Measurements from ENCODE around the gene UBXN10.

Gene UBXN10

DNA sequence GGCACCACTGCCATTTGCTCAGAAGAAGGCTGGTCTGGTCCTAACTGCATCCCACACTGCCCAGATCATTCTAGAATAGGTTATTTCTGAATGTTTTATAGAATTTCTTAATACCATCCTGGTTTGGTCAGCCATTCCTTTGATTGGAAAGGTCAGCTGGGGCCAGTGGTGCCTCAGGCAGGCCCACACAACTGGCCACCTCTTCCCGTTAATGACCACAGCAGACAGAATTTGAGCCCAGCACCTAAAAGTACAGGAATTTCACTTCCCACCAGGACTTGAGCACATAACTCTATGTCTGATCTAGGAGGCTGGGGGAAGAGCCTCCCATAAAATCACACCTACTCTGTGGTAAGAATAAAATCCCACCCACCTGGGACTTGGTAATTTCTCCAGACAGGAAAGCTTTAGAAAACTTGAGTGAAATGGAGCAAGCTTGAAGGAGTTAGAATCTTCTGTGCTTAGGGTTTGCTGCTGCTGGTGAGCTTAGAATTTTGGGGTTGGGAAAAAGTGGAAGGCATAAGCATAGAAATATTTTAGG is 7.0 kb downstream of the UBXN10 start:
- Histone ChIP-seq H3K4me2 (ENCODE audit: low read depth, low read length, poor library complexity, severe bottlenecking) (no peak overlapping the region), H3K9ac (ENCODE audit: low read depth, low read length, poor library complexity, severe bottlenecking) (no peak overlapping the region), H3K4me3 (ENCODE audit: low read length, poor library complexity, severe bottlenecking) (no peak overlapping the region), H3K79me2 (ENCODE audit: insufficient read depth, low read length) (no peaks in the 10 kb centered on the region), H4K20me1 (ENCODE audit: insufficient read depth, low read length, poor library complexity, severe bottlenecking) (no peaks in the 10 kb centered on the region), H3K27me3 (ENCODE audit: insufficient read depth, low read length, poor library complexity, severe bottlenecking) (no peaks in the 10 kb centered on the region), H3K9me3 (ENCODE audit: insufficient read depth, low read depth, low read length) (no peaks in the 10 kb centered on the region), H3F3A (ENCODE audit: low read depth) (no peaks in the 10 kb centered on the region), H3K9me2 (replicated peaks; ENCODE audit: low read depth, low read length) (no peaks in the 10 kb centered on the region), H2AFZ (ENCODE audit: low read length) (no peak overlapping the region), H3K36me3 (ENCODE audit: insufficient read depth, low read length) (no peaks in the 10 kb centered on the region), H3K4me1 (ENCODE audit: insufficient read depth, low read length, poor library complexity, severe bottlenecking) (peaks cover 10% of the 10 kb centered on the region)
- TF ChIP-seq EZH2phosphoT487 (IDR thresholded peaks at IDR 0.05; ENCODE audit: borderline replicate concordance) = no peak
- TF ChIP-seq, protein P1, sequence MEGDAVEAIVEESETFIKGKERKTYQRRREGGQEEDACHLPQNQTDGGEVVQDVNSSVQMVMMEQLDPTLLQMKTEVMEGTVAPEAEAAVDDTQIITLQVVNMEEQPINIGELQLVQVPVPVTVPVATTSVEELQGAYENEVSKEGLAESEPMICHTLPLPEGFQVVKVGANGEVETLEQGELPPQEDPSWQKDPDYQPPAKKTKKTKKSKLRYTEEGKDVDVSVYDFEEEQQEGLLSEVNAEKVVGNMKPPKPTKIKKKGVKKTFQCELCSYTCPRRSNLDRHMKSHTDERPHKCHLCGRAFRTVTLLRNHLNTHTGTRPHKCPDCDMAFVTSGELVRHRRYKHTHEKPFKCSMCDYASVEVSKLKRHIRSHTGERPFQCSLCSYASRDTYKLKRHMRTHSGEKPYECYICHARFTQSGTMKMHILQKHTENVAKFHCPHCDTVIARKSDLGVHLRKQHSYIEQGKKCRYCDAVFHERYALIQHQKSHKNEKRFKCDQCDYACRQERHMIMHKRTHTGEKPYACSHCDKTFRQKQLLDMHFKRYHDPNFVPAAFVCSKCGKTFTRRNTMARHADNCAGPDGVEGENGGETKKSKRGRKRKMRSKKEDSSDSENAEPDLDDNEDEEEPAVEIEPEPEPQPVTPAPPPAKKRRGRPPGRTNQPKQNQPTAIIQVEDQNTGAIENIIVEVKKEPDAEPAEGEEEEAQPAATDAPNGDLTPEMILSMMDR (conservative IDR thresholded peaks at IDR 0.05; ENCODE audit: low read length) = no peak

DNA sequence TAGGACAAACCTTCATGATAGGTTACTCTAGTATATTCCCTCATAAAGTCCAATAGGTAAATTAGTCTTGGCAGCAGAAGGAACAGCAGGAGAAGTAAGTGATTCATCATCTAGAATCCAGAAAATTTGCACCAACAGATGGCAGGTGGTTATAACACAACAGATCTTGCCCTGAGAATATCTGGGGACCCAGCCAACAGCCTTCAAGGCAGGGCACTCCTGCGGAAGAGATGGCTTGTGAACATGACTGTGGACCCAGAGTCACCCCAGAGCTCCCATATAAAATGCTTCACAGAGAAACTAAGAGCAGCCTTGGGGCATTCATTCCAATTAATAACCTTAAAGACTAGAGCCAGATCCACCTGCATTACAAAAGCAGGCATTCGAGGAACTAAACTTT is 8.3 kb downstream of the UBXN10 start:
- Histone ChIP-seq H3K9me2 (replicated peaks; ENCODE audit: low read depth, low read length) (no peaks in the 10 kb centered on the region), H3K27me3 (ENCODE audit: insufficient read depth, low read length, poor library complexity, severe bottlenecking) (no peaks in the 10 kb centered on the region), H3K4me3 (ENCODE audit: low read length, poor library complexity, severe bottlenecking) (no peak overlapping the region), H3K9me3 (ENCODE audit: insufficient read depth, low read depth, low read length) (no peaks in the 10 kb centered on the region), H3K4me2 (ENCODE audit: low read depth, low read length, poor library complexity, severe bottlenecking) (no peak overlapping the region), H3K9ac (ENCODE audit: low read depth, low read length, poor library complexity, severe bottlenecking) (no peak overlapping the region), H2AFZ (ENCODE audit: low read length) (no peak overlapping the region), H3F3A (ENCODE audit: low read depth) (no peaks in the 10 kb centered on the region), H3K4me1 (ENCODE audit: insufficient read depth, low read length, poor library complexity, severe bottlenecking) (no peaks in the 10 kb centered on the region), H3K79me2 (ENCODE audit: insufficient read depth, low read length) (no peaks in the 10 kb centered on the region), H4K20me1 (ENCODE audit: insufficient read depth, low read length, poor library complexity, severe bottlenecking) (no peaks in the 10 kb centered on the region), H3K36me3 (ENCODE audit: insufficient read depth, low read length) (no peaks in the 10 kb centered on the region)
- TF ChIP-seq, protein P1 (conservative IDR thresholded peaks at IDR 0.05; ENCODE audit: low read length) = no peak
- no peak for TF ChIP-seq EZH2phosphoT487 (IDR thresholded peaks at IDR 0.05; ENCODE audit: borderline replicate concordance)

DNA sequence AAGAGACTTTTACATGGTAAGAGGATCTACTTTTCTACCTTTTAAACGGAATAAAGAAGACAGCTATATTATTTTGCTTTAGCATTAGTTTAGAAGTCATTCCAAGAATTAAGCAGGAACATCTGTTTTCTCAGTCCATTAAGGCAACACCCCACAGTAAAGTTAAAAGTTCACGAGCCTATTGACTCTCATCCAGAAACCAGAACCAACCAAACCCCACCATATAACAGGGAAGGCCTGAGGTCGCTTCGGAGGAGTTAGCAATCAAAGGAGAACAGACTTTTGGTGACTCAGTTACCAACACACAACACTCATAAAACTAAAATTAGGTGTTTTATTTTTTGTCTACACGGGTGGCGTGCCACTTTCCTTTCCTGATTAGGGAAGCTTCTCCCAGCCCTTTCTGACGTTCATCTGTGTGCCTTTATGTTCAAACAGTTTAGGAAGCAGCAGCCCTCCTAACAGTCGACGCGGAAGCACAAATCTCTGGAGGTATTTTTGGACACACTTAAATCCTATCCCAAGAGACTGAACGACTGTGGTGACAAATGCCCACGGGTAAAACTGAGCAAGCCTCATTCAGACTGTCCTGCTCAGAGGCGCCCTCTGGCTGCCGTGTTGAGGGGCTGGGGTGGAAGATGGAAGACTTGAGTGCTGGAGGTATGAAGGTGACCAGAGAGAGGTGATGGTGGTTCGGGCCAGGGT is 9.0 kb downstream of the UBXN10 start:
- H3F3A ChIP-seq (ENCODE audit: low read depth) = no peaks in the 10 kb centered on the region
- H3K36me3 ChIP-seq (ENCODE audit: insufficient read depth, low read length) = no peaks in the 10 kb centered on the region
- TF ChIP-seq EZH2phosphoT487 (IDR thresholded peaks at IDR 0.05; ENCODE audit: borderline replicate concordance) = no peak
- TF ChIP-seq, protein P1 (conservative IDR thresholded peaks at IDR 0.05; ENCODE audit: low read length) = peak; percentile 96
- no peaks in the 10 kb centered on the region for H3K27me3 ChIP-seq (ENCODE audit: insufficient read depth, low read length, poor library complexity, severe bottlenecking)
- no peak overlapping the region for H3K9ac ChIP-seq (ENCODE audit: low read depth, low read length, poor library complexity, severe bottlenecking)
- H3K9me3 ChIP-seq (ENCODE audit: insufficient read depth, low read depth, low read length) = no peaks in the 10 kb centered on the region
- H3K79me2 ChIP-seq (ENCODE audit: insufficient read depth, low read length) = no peaks in the 10 kb centered on the region
- H2AFZ ChIP-seq (ENCODE audit: low read length) = no peak overlapping the region
- H4K20me1 ChIP-seq (ENCODE audit: insufficient read depth, low read length, poor library complexity, severe bottlenecking) = no peaks in the 10 kb centered on the region
- no peaks in the 10 kb centered on the region for H3K4me1 ChIP-seq (ENCODE audit: insufficient read depth, low read length, poor library complexity, severe bottlenecking)
- H3K4me3 ChIP-seq (ENCODE audit: low read length, poor library complexity, severe bottlenecking) = no peak overlapping the region
- H3K9me2 ChIP-seq (replicated peaks; ENCODE audit: low read depth, low read length) = no peaks in the 10 kb centered on the region
- no peak overlapping the region for H3K4me2 ChIP-seq (ENCODE audit: low read depth, low read length, poor library complexity, severe bottlenecking)
